SK-N-SH treated with all-trans-retinoic acid at 6 μM for 48 hours (cell line): Measurements from ENCODE around the gene ARID3B.

Experiments used
- CSDC2 ChIP-seq: fragments of 250-450 bp; sonication (Bioruptor Pico); IDR thresholded peaks from 2 replicates; pipeline ENCODE4 v1.5.0; 2020; ENCODE audit warnings: mild to moderate bottlenecking, moderate library complexity
- RARB ChIP-seq: fragments of 250-450 bp; sonication (Bioruptor Pico); IDR thresholded peaks from 2 replicates; pipeline ENCODE4 v1.8.0; 2021; ENCODE audit warnings: mild to moderate bottlenecking, moderate library complexity
- ZC3H10 ChIP-seq: fragments of 250-450 bp; sonication (Bioruptor Pico); IDR thresholded peaks from 2 replicates; pipeline ENCODE4 v1.5.1; 2021; ENCODE audit warnings: mild to moderate bottlenecking, moderate library complexity
- ZNF565 ChIP-seq: fragments of 450-650 bp; formaldehyde crosslinking; conservative IDR thresholded peaks from 2 replicates; pipeline ENCODE4 v1.5.0; 2020; ENCODE audit warnings: low read depth, mild to moderate bottlenecking, moderate library complexity
- TF ChIP-seq, protein P1 (sequence below): fragments of 250-450 bp; sonication (Bioruptor Pico); IDR thresholded peaks from 2 replicates; pipeline ENCODE4 v1.8.0; 2020; ENCODE audit warnings: mild to moderate bottlenecking, moderate library complexity, borderline replicate concordance
- TF ChIP-seq, protein P2 (sequence below): fragments of 250-450 bp; sonication (Bioruptor Pico); IDR thresholded peaks from 2 replicates; pipeline ENCODE4 v1.5.1; 2020; ENCODE audit warnings: low read depth, mild to moderate bottlenecking, moderate library complexity
- TF ChIP-seq, protein P3 (sequence below): fragments of 250-450 bp; sonication (Bioruptor Pico); IDR thresholded peaks from 2 replicates; pipeline ENCODE4 v1.8.0; 2021; ENCODE audit warnings: low read depth, mild to moderate bottlenecking, moderate library complexity, borderline replicate concordance

DNA sequence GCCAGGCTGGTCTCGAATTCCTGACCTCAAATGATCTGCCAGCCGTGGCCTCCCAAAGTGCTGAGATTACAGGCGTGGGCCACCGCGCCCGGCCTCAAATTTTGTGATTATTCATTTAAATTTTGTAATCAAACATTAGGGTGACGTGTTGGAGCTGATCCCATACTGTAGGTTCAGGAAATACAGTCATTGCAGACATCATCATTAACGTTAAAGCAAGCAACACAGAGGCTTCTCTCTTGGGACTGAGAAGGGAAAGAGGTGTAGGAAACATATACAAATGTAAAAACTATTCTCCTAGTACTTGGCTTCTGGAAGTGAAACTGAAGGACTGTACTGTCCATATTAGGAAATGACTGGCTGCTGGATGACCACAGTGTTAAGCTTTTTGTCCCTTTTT is 11.1 kb upstream of the ARID3B start:
- TF ChIP-seq ZNF565 (no peak), RARB (CRISPR knock-in tag) (no peak), ZC3H10 (no peak), CSDC2 (CRISPR knock-in tag) (no peak)
- TF ChIP-seq, protein P1, sequence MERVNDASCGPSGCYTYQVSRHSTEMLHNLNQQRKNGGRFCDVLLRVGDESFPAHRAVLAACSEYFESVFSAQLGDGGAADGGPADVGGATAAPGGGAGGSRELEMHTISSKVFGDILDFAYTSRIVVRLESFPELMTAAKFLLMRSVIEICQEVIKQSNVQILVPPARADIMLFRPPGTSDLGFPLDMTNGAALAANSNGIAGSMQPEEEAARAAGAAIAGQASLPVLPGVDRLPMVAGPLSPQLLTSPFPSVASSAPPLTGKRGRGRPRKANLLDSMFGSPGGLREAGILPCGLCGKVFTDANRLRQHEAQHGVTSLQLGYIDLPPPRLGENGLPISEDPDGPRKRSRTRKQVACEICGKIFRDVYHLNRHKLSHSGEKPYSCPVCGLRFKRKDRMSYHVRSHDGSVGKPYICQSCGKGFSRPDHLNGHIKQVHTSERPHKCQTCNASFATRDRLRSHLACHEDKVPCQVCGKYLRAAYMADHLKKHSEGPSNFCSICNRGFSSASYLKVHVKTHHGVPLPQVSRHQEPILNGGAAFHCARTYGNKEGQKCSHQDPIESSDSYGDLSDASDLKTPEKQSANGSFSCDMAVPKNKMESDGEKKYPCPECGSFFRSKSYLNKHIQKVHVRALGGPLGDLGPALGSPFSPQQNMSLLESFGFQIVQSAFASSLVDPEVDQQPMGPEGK = no peak
- TF ChIP-seq, protein P2, sequence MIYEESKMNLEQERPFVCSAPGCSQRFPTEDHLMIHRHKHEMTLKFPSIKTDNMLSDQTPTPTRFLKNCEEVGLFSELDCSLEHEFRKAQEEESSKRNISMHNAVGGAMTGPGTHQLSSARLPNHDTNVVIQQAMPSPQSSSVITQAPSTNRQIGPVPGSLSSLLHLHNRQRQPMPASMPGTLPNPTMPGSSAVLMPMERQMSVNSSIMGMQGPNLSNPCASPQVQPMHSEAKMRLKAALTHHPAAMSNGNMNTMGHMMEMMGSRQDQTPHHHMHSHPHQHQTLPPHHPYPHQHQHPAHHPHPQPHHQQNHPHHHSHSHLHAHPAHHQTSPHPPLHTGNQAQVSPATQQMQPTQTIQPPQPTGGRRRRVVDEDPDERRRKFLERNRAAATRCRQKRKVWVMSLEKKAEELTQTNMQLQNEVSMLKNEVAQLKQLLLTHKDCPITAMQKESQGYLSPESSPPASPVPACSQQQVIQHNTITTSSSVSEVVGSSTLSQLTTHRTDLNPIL (CRISPR knock-in tag) = no peak
- TF ChIP-seq, protein P3, sequence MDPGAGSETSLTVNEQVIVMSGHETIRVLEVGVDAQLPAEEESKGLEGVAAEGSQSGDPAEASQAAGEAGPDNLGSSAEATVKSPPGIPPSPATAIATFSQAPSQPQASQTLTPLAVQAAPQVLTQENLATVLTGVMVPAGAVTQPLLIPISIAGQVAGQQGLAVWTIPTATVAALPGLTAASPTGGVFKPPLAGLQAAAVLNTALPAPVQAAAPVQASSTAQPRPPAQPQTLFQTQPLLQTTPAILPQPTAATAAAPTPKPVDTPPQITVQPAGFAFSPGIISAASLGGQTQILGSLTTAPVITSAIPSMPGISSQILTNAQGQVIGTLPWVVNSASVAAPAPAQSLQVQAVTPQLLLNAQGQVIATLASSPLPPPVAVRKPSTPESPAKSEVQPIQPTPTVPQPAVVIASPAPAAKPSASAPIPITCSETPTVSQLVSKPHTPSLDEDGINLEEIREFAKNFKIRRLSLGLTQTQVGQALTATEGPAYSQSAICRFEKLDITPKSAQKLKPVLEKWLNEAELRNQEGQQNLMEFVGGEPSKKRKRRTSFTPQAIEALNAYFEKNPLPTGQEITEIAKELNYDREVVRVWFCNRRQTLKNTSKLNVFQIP (CRISPR knock-in tag) = no peak
